HFF-Myc (cell line): Measurements from ENCODE around the gene FETUB.

Source experiments
- DNase-seq: peaks from one replicate; pipeline ENCODE4 v3.0.0-alpha.2; 2011; ENCODE audit warnings: low read depth; ENCODE audit errors: extremely low read depth
- H3K4me3 ChIP-seq: replicated peaks from 2 replicates; pipeline ENCODE4 v1.5.1; 2011; ENCODE audit warnings: low read depth, mild to moderate bottlenecking, control low read depth, low read length
- TF ChIP-seq, protein P1 (sequence below): IDR thresholded peaks from 2 replicates; pipeline ENCODE4 v1.5.1; 2012; ENCODE audit warnings: mild to moderate bottlenecking, low read depth, low read length, control low read depth; ENCODE audit errors: missing control alignments

FETUB gene

DNA sequence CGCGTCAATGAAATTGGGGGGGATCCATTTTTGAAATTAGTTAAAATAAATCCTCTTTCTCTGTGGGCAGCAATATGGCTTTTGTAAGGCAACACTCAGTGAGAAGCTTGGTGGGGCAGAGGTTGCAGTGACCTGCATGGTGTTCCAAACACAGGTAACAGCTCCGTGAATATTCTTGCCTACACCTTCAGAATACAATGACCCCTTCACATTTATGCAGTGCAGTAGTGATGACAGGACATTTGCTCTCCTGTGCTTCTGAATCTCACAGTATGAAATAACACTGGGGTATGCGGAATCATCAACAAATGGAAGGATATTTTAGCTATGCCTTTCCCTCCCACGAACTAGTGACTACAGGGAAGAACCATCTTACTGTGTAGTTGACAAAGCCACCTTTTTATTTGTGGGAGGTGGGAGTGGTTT, 20.4 kb upstream of the FETUB start:
- TF ChIP-seq, protein P1, sequence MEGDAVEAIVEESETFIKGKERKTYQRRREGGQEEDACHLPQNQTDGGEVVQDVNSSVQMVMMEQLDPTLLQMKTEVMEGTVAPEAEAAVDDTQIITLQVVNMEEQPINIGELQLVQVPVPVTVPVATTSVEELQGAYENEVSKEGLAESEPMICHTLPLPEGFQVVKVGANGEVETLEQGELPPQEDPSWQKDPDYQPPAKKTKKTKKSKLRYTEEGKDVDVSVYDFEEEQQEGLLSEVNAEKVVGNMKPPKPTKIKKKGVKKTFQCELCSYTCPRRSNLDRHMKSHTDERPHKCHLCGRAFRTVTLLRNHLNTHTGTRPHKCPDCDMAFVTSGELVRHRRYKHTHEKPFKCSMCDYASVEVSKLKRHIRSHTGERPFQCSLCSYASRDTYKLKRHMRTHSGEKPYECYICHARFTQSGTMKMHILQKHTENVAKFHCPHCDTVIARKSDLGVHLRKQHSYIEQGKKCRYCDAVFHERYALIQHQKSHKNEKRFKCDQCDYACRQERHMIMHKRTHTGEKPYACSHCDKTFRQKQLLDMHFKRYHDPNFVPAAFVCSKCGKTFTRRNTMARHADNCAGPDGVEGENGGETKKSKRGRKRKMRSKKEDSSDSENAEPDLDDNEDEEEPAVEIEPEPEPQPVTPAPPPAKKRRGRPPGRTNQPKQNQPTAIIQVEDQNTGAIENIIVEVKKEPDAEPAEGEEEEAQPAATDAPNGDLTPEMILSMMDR: no peak
- H3K4me3 ChIP-seq: no peak overlapping the region
- DNase-seq: no peak

DNA sequence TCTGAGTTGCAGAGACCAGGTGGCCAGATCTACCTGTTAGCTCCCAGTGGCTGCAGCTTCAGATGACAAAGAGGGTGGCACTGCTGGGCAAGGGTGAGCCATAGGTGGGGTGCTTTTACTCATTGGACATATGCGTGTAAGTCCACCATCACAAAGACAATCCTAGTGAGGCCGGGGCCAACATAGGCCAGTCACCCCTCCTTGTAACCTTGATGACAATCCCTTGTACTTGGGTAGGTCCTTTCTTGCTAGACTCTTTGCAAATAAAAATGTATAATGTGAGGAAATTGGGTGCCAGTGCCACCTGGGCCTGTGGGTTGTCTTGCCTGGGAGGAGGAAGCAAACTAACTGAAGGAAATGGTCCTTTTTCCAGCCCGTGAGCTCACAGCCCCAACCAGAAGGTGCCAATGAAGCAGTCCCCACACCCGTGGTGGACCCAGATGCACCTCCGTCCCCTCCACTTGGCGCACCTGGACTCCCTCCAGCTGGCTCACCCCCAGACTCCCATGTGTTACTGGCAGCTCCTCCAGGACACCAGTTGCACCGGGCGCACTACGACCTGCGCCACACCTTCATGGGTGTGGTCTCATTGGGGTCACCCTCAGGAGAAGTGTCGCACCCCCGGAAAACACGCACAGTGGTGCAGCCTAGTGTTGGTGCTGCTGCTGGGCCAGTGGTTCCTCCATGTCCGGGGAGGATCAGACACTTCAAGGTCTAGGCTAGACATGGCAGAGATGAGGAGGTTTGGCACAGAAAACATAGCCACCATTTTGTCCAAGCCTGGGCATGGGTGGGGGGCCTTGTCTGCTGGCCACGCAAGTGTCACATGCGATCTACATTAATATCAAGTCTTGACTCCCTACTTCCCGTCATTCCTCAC, 19.7 kb upstream of the FETUB start:
- DNase-seq: no peak
- H3K4me3 ChIP-seq: no peak overlapping the region
- TF ChIP-seq, protein P1: no peak

DNA sequence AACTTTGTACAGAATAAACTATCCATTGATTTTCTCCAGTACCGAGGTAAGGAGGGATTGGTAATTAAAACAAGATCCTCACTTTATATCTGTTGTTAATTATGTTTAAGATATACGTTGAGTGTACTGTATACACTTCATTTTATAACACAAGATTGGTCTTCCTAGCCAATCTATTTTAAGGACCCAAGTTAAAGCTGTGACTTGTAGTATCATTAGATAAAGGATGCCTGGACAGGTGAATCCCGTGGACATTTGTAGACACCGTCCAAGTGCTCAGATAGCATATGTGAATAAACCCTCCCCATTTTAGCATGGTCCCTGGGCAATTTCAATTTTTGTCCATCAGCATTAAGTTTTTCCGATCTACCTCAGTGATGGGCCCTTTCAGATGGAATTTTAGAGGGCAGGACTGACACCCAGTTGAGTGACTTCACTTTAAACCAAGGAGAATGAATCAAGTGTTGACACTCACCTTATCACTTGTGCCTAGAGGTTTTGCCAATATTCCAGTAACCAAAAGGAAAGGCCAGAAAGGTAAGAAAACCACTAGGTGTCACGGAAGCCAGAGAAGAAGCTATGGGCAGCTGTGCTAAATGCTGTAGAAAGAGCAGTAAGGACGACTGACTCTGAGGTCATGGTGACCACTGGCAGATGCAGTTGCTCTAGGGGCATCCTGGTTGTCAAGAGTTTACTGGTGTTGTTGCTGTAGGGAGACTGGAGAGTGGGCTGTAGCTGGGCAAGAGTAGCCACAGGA, 18.1 kb upstream of the FETUB start:
- no peak overlapping the region for H3K4me3 ChIP-seq
- TF ChIP-seq, protein P1: no peak
- DNase-seq: no peak

DNA sequence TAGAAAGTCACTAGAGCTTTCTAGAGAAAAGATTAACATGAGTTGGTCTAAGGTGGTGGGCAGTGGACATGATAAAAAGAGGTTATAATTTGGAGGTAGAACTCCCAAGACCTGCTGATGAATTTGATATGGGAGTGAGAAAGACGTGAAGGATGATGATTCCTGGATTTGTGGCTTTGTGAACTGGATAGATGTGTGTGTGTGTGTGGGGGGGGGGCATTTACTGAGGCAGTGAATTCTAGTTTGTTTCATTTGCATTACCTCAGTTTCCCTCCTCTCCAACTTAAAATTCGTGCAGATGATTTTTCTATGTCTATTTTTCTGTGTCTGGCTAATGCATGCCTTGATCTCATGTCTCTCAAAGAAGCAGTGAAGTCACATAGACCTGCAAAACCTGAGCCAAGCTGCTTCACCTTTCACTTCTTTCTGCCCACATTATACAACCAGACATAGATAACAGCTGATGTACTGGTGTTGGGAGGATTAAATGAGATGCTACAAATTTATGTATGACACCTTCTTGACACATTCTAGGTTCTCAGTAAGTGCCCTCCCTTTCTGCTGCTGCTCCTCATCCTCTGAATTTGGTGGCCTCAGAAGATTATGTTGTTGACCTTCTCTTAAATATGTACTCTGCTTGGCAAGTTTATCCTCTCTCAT, 17.4 kb upstream of the FETUB start:
- TF ChIP-seq, protein P1: no peak
- H3K4me3 ChIP-seq: no peak overlapping the region
- no peak for DNase-seq

DNA sequence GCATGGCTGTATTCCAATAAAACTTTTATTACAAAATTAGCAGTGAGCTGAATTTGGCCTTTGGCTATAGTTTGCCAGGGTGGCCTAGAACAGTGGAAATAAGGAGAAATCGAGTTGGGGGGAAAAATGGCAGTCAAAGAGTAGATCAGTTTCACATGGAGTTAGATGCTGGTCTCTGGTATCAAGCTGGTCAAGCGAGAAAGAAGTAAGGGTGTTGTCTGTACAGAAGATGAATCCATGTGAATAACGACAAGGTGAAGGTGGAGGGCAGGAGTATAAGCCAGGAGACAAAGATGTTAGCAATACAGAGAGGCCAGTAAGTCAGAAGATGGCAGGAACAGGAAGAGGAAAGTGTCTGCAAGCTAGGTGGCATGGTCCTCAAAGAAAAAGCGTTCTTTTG, 15.6 kb upstream of the FETUB start:
- no peak for DNase-seq
- TF ChIP-seq, protein P1: no peak
- no peak overlapping the region for H3K4me3 ChIP-seq

GRCh38 chr3:186625600-186626042, 14.6 kb upstream of the FETUB start:
- no peak for DNase-seq
- TF ChIP-seq, protein P1: no peak
- H3K4me3 ChIP-seq: no peak overlapping the region
